Esophagus squamous epithelium (tissue), 5 donors: ENCODE measurements around the gene BAHD1. TPM values are rescaled to one million over a fixed set of nuclear protein-coding genes. Genes with fewer than 3 reads are reported as not detected.

Experiments
- DNase-seq: peaks from one replicate; lab custom pipeline; 2025; lab: John Stamatoyannopoulos, UW
- H3K27ac ChIP-seq, 4 donors: fragments of 200-600 bp; sonication (generic); one replicate each; pipeline ENCODE4 v1.5.1; 2016 to 2019; ENCODE audit warnings: mild to moderate bottlenecking in 1 of 4
- H3K27me3 ChIP-seq, 4 donors: fragments of 200-600 bp; sonication (generic); 1 replicate in 3 of 4; 2 replicates in 1 of 4; pipeline versions ENCODE4 v1.5.1 to v1.6.0; 2017 to 2021; ENCODE audit warnings: antibody characterized with exemption in 1 of 4
- H3K36me3 ChIP-seq, 3 donors: fragments of 200-600 bp; sonication (generic); one replicate each; pipeline ENCODE4 v1.5.1; 2016 to 2019
- H3K4me1 ChIP-seq, 3 donors: fragments of 200-600 bp; sonication (generic); one replicate each; pipeline ENCODE4 v1.5.1; 2017 to 2019
- H3K4me3 ChIP-seq, 4 donors: fragments of 200-600 bp; sonication (generic); 1 replicate in 3 of 4; 2 replicates in 1 of 4; pipeline ENCODE4 v1.5.1; 2016 to 2019; ENCODE audit warnings: mild to moderate bottlenecking in 2 of 4, moderate library complexity in 1 of 4
- H3K9me3 ChIP-seq, 3 donors: fragments of 200-600 bp; sonication (generic); one replicate each; pipeline ENCODE4 v1.5.1; 2016 to 2019
- POLR2A ChIP-seq, 4 donors: fragments of 450-650 bp; IDR thresholded peaks; one replicate each; pipeline ENCODE4 v1.6.1; 2017; ENCODE audit warnings: antibody characterized with exemption in 4 of 4, mild to moderate bottlenecking in 4 of 4, moderate library complexity in 3 of 4
- WGBS, 2 donors: methylation state at CpG; one replicate each; pipeline ENCODE4 v1.1.5; 2018; 5-methylcytosine and 5-hydroxymethylcytosine counted together
- intact Hi-C: fragments of 100-400 bp; cut with DNase I; formaldehyde crosslinking; loops from one replicate; pipeline ENCODE4 v1.15.0; 2022
- total RNA-seq, 4 donors: library from RNA; depleted of rRNA; stranded (reverse); fragments of >200 nt; gene quantifications; one replicate each; pipeline ENCODE4 v1.1.0, GENCODE V29; 2016
- TF ChIP-seq, protein P1 (sequence below), 6 experiments: fragments of 450-650 bp in 4 of 6; fragments of 200-600 bp in 2 of 6; sonication (generic) in 2 of 6; IDR thresholded peaks; one replicate each; pipeline ENCODE4 v1.5.1; 2016 to 2019; ENCODE audit warnings: antibody characterized with exemption in 6 of 6, mild to moderate bottlenecking in 4 of 6, moderate library complexity in 4 of 6
- donor health status: DM: yes; HTN: yes; CAD: no.

Gene BAHD1
- total RNA-seq, 4 donors from 2014 or later = 6.0 to 13.1 (median 9.8) TPM

DNA sequence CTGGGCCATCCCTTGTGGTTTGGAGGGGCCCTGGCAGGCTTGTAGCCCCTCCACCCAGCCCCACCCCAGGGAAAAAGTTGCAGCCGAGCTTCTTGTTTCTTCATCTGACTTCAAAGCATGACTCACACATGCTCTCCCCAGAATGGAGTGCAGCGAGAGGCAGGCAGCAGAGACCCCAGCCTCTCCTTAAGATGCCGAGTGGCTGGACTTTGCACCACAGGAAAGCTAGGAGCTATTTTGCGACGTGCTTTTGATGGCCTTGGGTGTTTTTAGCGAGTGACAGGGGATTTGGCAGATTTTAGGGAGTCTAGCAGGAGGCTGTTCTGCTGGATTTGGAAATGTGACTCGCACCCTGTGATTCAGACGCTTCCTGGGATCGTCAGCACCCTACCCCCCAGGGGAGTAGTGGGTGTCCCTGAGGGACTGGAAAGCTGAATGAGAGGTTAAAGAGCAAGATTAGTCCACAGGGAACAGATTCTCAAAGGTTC lies 14.2 kb downstream of the BAHD1 start:
- peaks cover 15 to 64% (median 33%) of the 10 kb centered on the region in 3 donors for H3K4me1 ChIP-seq
- intact Hi-C loops = no loop called here
- WGBS, 2 donors = 30 to 41% methylated on average over 4 to 9 of the region's 9 CpGs

DNA sequence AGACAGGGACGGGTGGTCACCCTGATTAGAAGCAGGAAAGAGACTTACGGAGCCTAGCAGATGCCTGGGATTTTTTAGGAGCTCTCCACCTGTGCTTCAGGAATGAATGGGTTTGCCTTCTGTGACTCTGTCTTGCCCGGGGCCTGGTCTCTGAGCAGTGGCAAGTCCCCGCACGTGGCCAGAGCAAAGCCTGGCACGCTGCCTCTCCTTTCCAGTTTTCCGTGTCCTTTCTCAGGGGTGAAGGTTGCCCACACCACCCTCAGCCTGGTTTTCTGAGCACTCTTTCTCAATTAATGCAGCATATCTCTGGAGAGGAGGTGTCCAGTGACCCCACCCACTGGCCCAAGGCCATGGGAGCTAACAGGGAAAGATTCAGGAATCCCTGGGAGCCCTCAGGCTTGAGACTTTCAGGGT lies 15.6 kb downstream of the BAHD1 start:
- no peak overlapping the region for H3K27ac ChIP-seq
- no peak overlapping the region for H3K4me3 ChIP-seq
- peaks cover 15 to 58% (median 33%) of the 10 kb centered on the region in 3 donors for H3K4me1 ChIP-seq
- WGBS, 2 donors = 36 to 41% methylated on average over 6 to 7 of the region's 7 CpGs
- no peaks in the 10 kb centered on the region for H3K27me3 ChIP-seq
- TF ChIP-seq POLR2A (IDR thresholded peaks at IDR 0.05) = no peak
- TF ChIP-seq, protein P1, sequence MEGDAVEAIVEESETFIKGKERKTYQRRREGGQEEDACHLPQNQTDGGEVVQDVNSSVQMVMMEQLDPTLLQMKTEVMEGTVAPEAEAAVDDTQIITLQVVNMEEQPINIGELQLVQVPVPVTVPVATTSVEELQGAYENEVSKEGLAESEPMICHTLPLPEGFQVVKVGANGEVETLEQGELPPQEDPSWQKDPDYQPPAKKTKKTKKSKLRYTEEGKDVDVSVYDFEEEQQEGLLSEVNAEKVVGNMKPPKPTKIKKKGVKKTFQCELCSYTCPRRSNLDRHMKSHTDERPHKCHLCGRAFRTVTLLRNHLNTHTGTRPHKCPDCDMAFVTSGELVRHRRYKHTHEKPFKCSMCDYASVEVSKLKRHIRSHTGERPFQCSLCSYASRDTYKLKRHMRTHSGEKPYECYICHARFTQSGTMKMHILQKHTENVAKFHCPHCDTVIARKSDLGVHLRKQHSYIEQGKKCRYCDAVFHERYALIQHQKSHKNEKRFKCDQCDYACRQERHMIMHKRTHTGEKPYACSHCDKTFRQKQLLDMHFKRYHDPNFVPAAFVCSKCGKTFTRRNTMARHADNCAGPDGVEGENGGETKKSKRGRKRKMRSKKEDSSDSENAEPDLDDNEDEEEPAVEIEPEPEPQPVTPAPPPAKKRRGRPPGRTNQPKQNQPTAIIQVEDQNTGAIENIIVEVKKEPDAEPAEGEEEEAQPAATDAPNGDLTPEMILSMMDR (IDR thresholded peaks at IDR 0.05) = no peak
- peaks cover 11 to 30% (median 13%) of the 10 kb centered on the region in 3 donors for H3K36me3 ChIP-seq
- H3K9me3 ChIP-seq = no peaks in the 10 kb centered on the region
- intact Hi-C loops = no loop called here
- no peak for DNase-seq

More for the DNA sequence above, 14.2 kb downstream of the BAHD1 start:
- H3K27ac ChIP-seq = no peak overlapping the region
- H3K36me3 ChIP-seq = peaks cover 11 to 18% (median 13%) of the 10 kb centered on the region in 3 donors
- no peak overlapping the region for H3K4me3 ChIP-seq
- H3K9me3 ChIP-seq = no peaks in the 10 kb centered on the region
- TF ChIP-seq POLR2A (IDR thresholded peaks at IDR 0.05) = no peak
- TF ChIP-seq, protein P1 (IDR thresholded peaks at IDR 0.05) = no peak
- no peak for DNase-seq
- no peaks in the 10 kb centered on the region for H3K27me3 ChIP-seq

DNA sequence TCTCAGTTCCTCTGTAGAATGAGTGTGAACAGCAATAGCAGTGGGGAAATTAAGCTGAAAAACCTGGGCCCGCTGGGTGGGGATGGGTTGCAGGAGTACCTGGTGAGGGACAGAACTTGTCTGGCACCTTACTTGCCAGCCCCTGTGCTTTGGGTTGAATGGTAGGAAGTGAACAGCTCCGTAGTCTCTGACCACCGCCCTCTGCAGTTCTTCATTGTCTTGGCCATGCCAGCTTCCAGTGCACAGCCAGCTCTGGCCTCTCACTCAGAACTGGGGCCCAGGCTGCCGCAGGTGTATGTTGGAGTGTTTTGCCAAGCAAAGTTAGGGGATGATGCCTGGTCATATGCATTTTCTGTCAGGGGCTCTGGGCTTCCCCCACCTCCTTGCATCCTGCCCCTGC lies 16.0 kb downstream of the BAHD1 start:
- no peak overlapping the region for H3K27ac ChIP-seq
- no peaks in the 10 kb centered on the region for H3K9me3 ChIP-seq
- 44 to 67% methylated on average over 4 of the region's 4 CpGs for WGBS, 2 donors
- no peak for DNase-seq
- TF ChIP-seq POLR2A (IDR thresholded peaks at IDR 0.05) = no peak
- TF ChIP-seq, protein P1 (IDR thresholded peaks at IDR 0.05) = no peak
- peaks cover 11 to 34% (median 13%) of the 10 kb centered on the region in 3 donors for H3K36me3 ChIP-seq
- H3K4me1 ChIP-seq = peaks cover 15 to 54% (median 33%) of the 10 kb centered on the region in 3 donors
- intact Hi-C loops = no loop called here
- no peaks in the 10 kb centered on the region for H3K27me3 ChIP-seq
- no peak overlapping the region for H3K4me3 ChIP-seq

DNA sequence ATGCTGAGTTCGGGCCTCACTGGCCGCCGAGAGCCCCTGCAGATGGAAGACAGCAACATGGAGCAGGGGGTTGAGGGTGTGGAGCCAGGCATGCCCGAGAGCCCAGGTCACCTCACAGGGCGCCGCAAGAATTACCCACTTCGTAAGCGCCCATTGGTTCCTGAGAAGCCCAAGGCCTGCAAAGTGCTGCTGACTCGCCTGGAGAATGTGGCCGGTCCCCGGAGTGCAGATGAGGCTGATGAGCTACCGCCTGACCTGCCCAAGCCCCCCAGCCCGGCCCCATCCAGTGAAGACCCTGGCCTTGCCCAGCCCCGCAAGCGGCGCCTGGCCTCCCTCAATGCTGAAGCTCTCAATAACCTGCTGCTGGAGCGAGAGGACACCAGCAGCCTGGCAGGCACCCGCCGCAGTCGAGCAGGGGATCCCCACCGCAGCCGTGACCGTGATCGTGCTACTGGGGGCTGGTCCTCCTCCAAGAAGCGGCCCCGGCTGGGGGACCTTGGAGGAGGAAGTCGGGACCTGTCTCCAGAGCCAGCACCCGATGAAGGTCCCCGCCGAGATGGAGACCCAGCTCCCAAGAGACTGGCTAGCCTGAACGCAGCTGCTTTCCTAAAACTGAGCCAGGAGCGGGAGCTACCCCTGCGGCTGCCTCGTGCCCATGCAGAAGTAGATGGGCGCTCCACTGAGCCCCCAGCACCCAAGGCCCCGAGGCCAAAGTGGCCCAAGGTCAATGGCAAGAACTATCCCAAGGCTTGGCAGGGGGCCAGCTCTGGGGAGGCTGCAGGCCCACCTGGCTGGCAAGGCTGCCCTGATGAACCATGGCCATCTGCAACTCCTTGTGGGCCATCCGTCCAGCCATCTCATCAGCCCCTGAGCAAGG lies 18.0 kb downstream of the BAHD1 start:
- no peak for DNase-seq
- no peak for TF ChIP-seq POLR2A (IDR thresholded peaks at IDR 0.05)
- TF ChIP-seq, protein P1 (IDR thresholded peaks at IDR 0.05) = no peak
- Histone ChIP-seq H3K36me3 (peaks cover 13 to 54% (median 15%) of the 10 kb centered on the region in 3 donors), H3K4me3 (no peak overlapping the region), H3K9me3 (no peaks in the 10 kb centered on the region), H3K27ac (no peak overlapping the region), H3K27me3 (no peaks in the 10 kb centered on the region), H3K4me1 (peaks cover 15 to 35% (median 30%) of the 10 kb centered on the region in 3 donors)
- intact Hi-C loops = no loop called here
- 93 to 100% methylated on average over 1 to 3 of the region's 37 CpGs for WGBS, 2 donors
